Measurements from ENCODE around the gene KLF2. TPM values are rescaled to one million over a fixed set of nuclear protein-coding genes. Genes with fewer than 3 reads are reported as not detected.
A peak's percentile ranks its signal among the peaks of the same experiment; 100 is the strongest.

The KLF2 gene
- total and polyA plus RNA-seq, 7 donors: 3.3 to 35.4 (median 23.1) TPM

DNA sequence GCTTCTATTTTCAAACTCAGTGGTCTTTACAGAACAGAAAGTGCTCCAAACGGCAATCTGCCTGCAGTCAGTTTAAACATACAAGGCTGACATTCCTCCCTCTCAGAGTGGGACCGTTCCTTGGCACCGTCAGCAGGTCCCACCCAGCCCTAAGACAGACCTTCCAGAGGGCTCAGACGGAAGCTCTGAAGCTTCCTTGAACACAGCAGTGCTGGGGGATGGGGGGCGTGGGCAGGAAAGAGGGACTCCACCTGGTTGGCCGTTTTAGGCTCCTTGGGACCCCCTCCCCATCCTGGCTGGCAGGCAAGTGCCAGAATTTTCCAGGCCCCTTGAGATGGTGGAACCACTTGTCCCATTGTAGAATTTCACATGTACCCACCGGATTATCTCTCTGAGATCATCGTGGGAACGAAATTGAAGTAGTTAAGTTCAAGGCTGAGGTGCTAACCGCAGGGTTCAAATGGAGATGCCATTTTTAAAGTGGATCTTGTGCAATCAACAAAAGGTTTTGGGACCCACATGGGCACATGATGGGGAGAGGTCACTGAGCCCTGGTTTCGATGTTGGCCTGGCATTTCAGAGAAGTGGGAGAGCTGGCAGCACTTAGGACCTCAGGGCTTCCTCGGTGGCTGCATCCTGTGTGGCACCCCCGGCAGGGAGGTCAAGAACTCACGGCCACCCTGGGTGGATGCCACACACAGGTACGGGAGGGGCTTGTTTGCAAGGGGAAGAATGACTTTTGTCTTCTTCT lies 46.2 kb downstream of the KLF2 start:
- ATAC-seq (no peak), DNase-seq (peak in 1 of 2 donors; percentile 36)
- no peaks in the 10 kb centered on the region for H3K9me3 ChIP-seq
- H3K27me3 ChIP-seq (ENCODE audit: insufficient read depth in 3 of 3, low read length in 2 of 3): no peaks in the 10 kb centered on the region
- no peak overlapping the region for H3K4me3 ChIP-seq
- TF ChIP-seq, protein P1, sequence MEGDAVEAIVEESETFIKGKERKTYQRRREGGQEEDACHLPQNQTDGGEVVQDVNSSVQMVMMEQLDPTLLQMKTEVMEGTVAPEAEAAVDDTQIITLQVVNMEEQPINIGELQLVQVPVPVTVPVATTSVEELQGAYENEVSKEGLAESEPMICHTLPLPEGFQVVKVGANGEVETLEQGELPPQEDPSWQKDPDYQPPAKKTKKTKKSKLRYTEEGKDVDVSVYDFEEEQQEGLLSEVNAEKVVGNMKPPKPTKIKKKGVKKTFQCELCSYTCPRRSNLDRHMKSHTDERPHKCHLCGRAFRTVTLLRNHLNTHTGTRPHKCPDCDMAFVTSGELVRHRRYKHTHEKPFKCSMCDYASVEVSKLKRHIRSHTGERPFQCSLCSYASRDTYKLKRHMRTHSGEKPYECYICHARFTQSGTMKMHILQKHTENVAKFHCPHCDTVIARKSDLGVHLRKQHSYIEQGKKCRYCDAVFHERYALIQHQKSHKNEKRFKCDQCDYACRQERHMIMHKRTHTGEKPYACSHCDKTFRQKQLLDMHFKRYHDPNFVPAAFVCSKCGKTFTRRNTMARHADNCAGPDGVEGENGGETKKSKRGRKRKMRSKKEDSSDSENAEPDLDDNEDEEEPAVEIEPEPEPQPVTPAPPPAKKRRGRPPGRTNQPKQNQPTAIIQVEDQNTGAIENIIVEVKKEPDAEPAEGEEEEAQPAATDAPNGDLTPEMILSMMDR (IDR thresholded peaks at IDR 0.05): no peak
- H3K4me1 ChIP-seq: peaks cover 26% of the 10 kb centered on the region
- WGBS, 3 donors: 61 to 72% (median 71%) methylated on average over 15 of the region's 15 CpGs
- peaks cover 6 to 50% of the 10 kb centered on the region in 2 donors for H3K36me3 ChIP-seq (ENCODE audit: insufficient read depth in 1 of 2, low read depth in 1 of 2)
- intact Hi-C loops (cut with DNase I): no loop called here
- peak overlapping the region; percentile 4 for H3K27ac ChIP-seq

DNA sequence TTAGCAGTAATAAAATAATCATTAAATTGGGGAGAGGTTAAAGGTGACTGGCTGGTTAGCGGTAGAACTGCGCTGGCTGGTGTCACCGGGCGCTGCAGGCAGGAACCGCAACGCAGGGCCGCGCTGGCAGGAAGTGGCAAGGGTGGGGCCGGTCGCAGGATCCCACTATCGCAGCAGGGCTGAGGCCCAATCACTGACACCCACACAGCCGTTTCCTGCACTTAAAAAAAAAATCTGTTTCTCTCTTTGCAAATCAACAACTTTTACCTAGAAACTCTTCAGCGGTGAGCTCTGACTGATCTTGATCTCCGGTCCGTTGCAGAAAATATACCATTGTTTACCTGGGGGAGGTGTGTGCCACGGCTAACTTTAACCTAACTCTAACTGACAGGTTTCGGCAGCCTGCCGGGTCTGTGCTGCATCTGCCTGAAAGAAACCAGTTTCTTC lies 46.9 kb downstream of the KLF2 start:
- no peak for ATAC-seq
- 63 to 74% (median 72%) methylated on average over 18 of the region's 18 CpGs for WGBS, 3 donors
- Histone ChIP-seq H3K36me3 (ENCODE audit: insufficient read depth in 1 of 2, low read depth in 1 of 2) (peaks cover 6 to 57% of the 10 kb centered on the region in 2 donors), H3K4me3 (no peak overlapping the region), H3K27me3 (ENCODE audit: insufficient read depth in 3 of 3, low read length in 2 of 3) (no peaks in the 10 kb centered on the region), H3K4me1 (peaks cover 19% of the 10 kb centered on the region), H3K9me3 (no peaks in the 10 kb centered on the region), H3K27ac (peak overlapping the region; percentile 4)
- intact Hi-C loops (cut with DNase I): no loop called here
- peak; percentile 54 to 74 for DNase-seq
- TF ChIP-seq, protein P1 (IDR thresholded peaks at IDR 0.05): no peak

DNA sequence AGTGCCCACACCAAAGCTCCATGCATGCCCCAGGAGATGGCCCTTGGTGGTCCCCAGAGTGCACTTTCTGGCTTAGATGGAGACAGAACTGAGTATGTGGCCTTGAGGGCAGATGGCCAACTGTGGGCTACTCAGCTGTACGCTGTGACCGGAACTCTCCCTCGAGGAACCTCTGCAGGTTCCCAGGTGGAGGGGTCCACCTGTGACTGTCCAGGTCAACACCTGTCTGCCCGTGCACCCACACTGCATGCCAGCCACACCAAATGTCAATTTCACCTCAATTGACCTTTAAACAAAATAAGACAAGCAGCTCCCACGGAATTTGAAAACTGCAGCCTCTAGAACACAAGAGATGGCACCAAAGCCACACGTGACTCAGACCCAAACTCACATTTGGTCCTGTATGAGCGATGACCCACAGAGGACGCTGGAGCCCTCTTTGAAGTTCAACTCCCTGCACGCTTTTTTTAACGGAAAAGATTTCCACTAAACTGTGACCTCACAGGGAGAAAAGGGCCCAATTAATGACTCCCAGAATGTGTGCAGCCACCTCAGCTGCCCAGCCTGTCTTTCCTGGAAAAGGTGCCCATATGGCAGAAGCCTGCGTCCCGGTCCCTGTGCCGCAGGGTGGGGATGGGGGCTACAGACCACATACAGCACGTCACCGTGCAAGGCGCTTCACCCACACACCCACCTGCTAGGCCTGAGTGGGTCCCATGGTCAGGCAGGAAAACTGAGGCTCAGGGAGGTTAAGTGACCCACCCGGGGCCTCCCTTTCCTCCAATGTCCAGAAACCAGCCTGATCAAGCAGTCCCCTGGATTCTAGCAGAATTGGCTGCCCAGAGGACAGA lies 47.7 kb downstream of the KLF2 start:
- Histone ChIP-seq H3K4me3 (no peak overlapping the region), H3K9me3 (no peaks in the 10 kb centered on the region), H3K27me3 (ENCODE audit: insufficient read depth in 3 of 3, low read length in 2 of 3) (no peaks in the 10 kb centered on the region), H3K36me3 (ENCODE audit: insufficient read depth in 1 of 2, low read depth in 1 of 2) (peaks cover 6 to 64% of the 10 kb centered on the region in 2 donors), H3K27ac (peak overlapping the region; percentile 60), H3K4me1 (peaks cover 13% of the 10 kb centered on the region)
- TF ChIP-seq, protein P1 (IDR thresholded peaks at IDR 0.05): no peak
- peak in 1 of 2 donors; percentile 32 for DNase-seq
- WGBS, 3 donors: 82 to 87% (median 83%) methylated on average over 17 of the region's 17 CpGs
- ATAC-seq: no peak
- intact Hi-C loops (cut with DNase I): no loop called here

DNA sequence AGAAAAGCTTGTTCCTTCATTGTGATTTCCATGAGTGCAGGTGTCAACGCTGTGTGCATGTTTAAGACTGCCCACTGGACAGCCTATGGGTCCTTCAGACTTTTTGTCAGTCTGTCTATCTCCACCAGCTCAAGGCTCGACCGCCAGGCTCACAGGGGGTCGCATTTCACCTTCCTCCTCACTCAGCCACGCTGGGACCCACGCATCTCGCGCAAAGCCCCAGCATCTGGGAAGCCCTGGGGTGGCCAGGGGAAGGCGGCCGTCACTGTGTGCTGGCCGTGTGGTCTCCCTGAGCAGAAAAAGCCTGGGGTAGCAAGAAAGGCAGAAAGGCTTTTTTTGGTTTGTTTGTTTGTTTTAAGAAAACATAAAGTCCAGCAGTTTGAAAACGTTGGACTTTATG lies 48.5 kb downstream of the KLF2 start:
- Histone ChIP-seq H3K9me3 (no peaks in the 10 kb centered on the region), H3K4me3 (no peak overlapping the region), H3K27ac (peak overlapping the region; percentile 60), H3K36me3 (ENCODE audit: insufficient read depth in 1 of 2, low read depth in 1 of 2) (peaks cover 6 to 65% of the 10 kb centered on the region in 2 donors), H3K4me1 (peaks cover 13% of the 10 kb centered on the region), H3K27me3 (ENCODE audit: insufficient read depth in 3 of 3, low read length in 2 of 3) (no peaks in the 10 kb centered on the region)
- intact Hi-C loops (cut with DNase I): no loop called here
- DNase-seq (peak in 1 of 2 donors; percentile 36), ATAC-seq (no peak)
- 82 to 91% (median 85%) methylated on average over 12 of the region's 12 CpGs for WGBS, 3 donors
- TF ChIP-seq, protein P1 (IDR thresholded peaks at IDR 0.05): no peak

Data from psoas muscle (tissue), 8 donors.